ENCODE measurements around the gene PCID2. TPM values are rescaled to one million over a fixed set of nuclear protein-coding genes. Genes with fewer than 3 reads are reported as not detected.

Gene PCID2
- polyA plus RNA-seq, 12 donors: 31.7 to 59.8 (median 41.9) TPM; not detected in 1

DNA sequence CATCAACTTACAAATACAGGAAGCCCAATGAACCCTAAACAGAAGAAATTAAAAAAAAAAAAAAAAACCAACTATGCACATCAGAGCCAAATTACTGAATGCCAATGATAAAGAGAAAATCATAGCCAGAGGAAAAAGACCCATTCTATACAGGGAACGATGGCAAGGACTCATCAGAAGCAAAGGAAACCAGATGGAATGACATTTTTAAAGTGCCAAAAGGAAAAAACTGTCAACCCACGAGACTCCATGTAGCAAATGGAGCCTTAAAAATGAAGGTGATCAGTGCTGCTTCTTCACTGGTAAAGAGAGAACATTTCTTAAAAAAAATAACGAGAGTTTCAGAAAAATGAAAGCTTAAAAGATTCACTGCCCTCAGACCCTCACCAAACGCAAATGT lies 18.3 kb downstream of the PCID2 start:
- no peak for DNase-seq

- no peak for DNase-seq
These were observed 20.4 kb downstream of the PCID2 start for GRCh38 chr13:113187883-113188665.

- no peak for DNase-seq
These were observed 21.2 kb downstream of the PCID2 start for GRCh38 chr13:113187263-113187669.

DNA sequence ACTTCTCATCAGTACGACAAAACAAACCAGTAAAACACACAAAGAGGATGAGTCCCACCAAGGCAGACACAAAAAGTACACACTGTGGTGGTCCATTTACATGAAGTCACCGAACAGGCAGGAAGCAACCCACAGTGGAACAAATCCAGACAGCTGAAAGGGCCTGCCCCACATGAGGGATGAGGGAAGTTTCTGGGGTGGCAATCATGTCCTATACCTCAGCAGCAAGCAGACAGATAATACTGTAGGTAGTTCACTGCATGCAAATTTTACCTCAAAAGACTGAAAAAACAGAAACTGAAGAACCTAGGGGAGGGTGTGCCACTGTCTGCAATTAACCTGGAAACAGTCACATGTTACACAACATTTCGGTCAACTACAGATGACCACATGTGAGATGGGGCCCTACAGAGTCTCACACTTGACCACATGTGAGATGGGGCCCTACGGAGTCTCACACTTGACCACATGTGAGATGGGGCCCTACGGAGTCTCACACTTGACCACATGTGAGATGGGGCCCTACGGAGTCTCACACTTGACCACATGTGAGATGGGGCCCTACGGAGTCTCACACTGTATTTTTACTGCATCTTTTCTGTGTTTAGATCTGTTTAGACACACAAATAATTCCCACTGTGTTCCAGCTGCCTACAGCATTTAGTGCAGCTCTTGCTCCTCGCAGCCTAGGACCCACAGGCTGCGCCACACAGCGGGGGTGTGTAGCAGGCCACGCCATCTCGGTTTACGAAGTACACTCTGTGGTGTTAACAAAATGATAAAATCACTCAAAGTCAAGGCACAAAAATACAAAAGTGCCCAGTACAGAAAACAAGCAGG lies 22.2 kb downstream of the PCID2 start:
- DNase-seq: no peak

DNA sequence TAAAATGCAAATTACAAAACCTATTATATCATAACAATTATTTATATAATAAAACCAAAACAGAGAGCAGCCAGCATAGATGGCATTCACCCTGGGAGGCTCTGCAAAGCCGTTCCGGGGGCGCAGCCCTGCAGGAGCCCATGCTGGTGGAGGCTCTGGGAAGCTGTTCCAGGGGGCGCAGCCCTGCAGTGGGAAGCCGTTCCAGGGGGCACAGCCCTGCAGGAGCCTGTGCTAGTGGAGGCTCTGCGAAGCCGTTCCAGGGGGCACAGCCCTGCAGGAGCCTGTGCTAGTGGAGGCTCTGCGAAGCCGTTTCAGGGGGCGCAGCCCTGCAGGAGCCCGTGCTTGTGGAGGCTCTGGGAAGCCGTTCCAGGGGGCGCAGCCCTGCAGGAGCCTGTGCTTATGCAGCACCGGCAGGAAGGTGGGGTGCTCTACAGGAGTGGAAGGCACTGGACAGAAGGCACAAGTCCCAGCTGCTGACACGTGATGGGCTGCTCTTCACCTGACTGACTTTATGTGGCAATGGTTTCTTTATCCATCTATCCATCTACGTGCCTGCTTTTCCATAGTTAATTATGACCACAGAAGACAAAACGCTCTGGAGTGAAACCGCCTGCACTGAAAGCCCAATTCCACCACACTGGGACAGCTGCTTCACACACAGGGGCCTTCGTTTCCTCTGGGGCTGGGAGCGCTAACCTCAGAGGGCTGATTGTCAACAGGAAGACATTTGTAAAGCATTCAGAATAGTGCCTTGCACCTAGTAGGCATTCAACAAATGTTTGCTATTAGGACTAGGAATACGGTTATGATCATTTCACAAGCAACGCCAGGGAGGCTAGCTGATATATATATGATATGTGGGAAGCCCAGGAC lies 23.7 kb downstream of the PCID2 start:
- no peak for DNase-seq

- no peak for DNase-seq
These were observed 24.9 kb downstream of the PCID2 start for GRCh38 chr13:113183450-113184129.

GRCh38 chr13:113182046-113182445 lies 26.4 kb downstream of the PCID2 start:
- DNase-seq: no peak

- DNase-seq: no peak
These were observed 28.9 kb downstream of the PCID2 start for GRCh38 chr13:113179374-113180230.

DNA sequence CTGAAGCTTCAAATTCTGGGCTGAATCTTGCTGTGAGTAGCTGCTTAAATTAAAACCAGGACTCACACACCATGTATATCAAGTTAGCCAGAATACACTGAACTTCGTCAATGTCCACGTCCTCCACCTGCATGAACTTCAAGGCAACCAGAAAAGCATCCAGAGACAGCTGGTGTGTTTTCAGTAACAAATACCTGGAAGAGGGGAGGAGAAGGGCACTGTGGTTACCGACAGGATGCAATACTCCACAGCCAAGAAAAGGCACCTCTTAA lies 29.6 kb downstream of the PCID2 start:
- no peak for DNase-seq

DNA sequence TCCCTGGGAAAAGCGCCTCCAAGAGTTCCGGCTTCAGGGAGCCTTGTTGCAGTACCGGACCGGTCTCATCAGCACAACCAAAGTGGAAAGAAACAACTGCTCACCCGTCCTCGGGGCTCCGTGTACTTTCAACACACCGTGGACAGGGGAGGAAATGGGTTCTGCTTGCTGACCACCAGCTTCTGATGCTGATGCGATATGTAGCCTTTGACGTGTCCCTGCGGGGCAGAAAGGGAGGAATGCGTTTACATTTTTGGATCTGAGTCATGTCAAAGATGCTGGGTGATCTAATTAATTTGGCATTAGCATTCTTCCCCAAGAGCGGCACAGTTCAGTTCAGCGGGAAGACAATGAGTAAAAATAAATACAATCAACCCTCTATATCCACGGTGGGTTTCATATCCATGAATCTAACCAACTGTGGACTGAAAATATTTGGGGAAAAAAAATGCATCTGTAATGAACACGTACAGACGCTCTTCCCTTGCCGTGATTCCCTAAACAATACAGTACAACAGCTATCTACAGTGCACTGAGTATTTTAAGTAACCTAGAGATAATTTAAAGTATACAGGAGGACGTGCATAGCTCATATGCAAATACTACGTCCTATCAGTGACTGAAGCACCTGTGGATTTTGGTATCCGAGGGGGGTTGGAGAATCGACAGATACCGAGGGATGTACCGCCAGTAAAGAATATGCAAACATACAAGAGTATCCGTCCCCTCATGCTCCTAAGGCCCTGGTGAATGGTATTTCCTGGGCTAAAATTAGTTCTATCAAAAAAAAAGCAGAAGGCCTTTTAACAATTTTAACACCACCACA lies 30.2 kb downstream of the PCID2 start:
- no peak for DNase-seq

GRCh38 chr13:113176822-113177221 lies 31.6 kb downstream of the PCID2 start:
- DNase-seq: no peak

DNA sequence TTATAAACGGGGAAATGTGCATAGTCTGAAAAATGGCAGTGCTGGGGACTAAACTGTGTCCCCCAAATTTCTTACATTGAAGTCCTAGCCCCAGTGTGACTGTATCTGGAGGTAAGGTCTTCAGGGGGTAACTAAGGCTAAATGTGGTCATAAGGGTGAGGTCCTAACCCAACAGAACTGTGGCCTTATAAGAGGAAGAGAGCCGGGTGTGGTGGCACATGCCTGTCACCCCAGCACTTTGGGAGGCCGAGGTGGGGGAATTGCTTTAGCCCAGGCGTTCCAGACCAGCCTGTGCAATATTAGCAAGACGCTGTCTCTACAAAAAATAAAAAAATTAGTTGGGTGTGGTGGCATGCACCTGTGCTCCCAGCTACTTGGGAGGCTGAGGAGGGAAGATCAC lies 32.2 kb downstream of the PCID2 start:
- no peak for DNase-seq

GRCh38 chr13:113172419-113172926 lies 36.0 kb downstream of the PCID2 start:
- DNase-seq: no peak

GRCh38 chr13:113171250-113172125 lies 37.0 kb downstream of the PCID2 start:
- DNase-seq: no peak

DNA sequence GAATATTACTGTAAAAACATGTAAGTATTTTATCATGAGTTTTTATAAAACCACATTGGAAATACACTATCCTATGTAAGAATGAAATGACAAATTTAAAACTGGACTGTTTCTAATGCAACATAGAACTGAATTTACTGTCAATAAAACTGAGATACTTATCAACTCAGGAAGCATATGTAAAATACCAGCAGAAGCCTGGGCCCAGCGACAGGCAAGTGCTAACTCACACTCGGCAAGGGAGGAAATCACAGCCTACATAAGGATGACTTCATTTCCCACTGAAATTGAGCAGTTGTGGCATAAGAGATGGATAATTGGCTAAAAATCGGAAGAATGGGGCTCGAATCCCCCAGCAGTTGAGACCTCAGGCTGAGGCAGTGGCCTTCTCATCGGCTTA lies 38.0 kb downstream of the PCID2 start:
- no peak for DNase-seq

DNA sequence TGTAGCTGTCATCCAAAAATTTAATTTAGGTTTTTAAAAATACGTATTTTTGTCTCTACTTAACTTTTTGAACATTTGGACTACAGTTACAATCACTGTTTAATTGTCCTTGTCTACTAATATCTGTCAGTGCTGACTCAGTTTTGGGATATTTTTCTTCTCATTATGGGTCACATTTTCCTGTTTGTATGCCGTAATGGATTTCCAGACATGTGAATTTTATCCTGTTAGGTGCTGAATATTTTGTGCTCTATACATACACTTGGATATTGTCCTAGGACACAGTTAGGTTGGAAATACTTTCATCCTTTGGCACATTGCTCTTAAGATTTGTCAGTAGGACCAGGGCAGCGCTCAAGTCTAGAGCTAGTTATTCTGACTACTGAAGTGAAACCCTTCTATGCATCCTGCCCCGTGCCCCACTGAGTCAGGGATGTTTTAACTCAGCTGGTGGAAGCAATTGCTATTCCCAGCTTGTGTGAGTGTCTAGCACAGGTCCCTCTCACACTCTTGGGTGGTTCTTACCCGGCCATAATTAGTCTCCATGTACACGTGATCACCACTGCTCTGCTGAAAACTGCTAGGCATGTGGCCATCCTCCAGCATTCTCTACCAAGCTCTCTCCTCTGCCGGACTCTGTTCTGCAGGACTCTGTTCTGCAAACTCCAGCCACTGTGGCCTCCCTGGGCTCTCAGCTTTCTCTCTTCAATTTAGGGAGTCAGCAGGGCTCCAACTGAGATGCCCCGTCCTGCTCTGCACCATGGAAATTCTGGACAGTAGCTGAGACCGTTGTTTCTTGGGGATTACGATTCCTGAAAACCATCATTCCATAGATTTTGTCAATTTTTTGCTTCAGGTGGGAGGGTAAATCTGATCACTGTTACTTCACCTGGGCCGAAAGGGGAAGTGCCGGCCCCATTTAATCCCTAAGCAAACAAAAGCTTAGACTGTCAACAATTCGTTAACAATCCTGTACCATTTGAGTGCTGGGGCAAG lies 38.9 kb downstream of the PCID2 start:
- no peak for DNase-seq

DNA sequence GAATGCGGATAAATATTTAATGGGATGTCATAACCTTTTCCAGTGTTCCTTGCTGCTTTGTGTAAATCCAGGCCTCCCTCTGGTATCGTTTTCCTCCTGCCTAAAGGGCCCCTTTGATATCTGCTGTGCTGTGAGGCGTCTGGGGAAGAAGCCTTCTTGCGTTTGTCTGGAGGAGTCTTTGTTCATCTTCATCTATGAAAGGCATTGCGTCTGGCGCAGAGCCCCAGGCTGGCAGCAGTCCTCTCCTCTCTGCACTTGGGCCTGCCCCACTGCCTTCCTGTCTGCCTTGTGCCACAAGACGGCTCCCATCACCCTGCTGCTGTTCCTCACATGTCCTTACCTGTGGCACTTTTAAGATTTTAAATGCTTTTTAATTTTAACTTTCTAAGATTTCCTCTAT lies 40.3 kb downstream of the PCID2 start:
- DNase-seq: no peak

Measured in muscle of arm (tissue), 12 donors.